Suppressor macrophage treated with lipopolysaccharide for 4 hours (primary cell): ENCODE results near the gene SUSD6.
"Not testable (repeated sequence)": the region's sequence is repeated elsewhere in the genome, so short reads cannot be mapped to it uniquely, and the experiment has no call there.

Source experiments
- DNase-seq: peaks from one replicate; pipeline ENCODE4 v3.0.0-alpha.2; 2020

The SUSD6 gene

GRCh38 chr14:69625299-69626131, 14.1 kb downstream of the SUSD6 start:
- peak; percentile 84 for DNase-seq

GRCh38 chr14:69626132-69626500, 14.7 kb downstream of the SUSD6 start:
- DNase-seq = no peak

GRCh38 chr14:69629225-69630127, 18.1 kb downstream of the SUSD6 start:
- no peak for DNase-seq

GRCh38 chr14:69630360-69630759, 19.0 kb downstream of the SUSD6 start:
- peak; percentile 67 for DNase-seq

- peak; percentile 68 for DNase-seq
Measured at GRCh38 chr14:69631509-69631908, 20.1 kb downstream of the SUSD6 start.

GRCh38 chr14:69632164-69632563, 20.8 kb downstream of the SUSD6 start:
- peak; percentile 91 for DNase-seq

- no peak for DNase-seq
Measured at GRCh38 chr14:69632593-69633151, 21.3 kb downstream of the SUSD6 start.

GRCh38 chr14:69633238-69633637, 21.8 kb downstream of the SUSD6 start:
- DNase-seq = no peak

- DNase-seq = no peak
Measured at GRCh38 chr14:69635981-69636639, 24.7 kb downstream of the SUSD6 start.

- no peak for DNase-seq
Measured at GRCh38 chr14:69636718-69637480, 25.5 kb downstream of the SUSD6 start.

- DNase-seq = peak; percentile 72
Measured at GRCh38 chr14:69637503-69638031, 26.2 kb downstream of the SUSD6 start.

- no peak for DNase-seq
Measured at GRCh38 chr14:69640931-69641330, 29.5 kb downstream of the SUSD6 start.

GRCh38 chr14:69642212-69642793, 30.9 kb downstream of the SUSD6 start:
- peak; percentile 69 for DNase-seq

GRCh38 chr14:69643430-69644200, 32.2 kb downstream of the SUSD6 start:
- DNase-seq = peak; percentile 65

- DNase-seq = no peak
Measured at GRCh38 chr14:69644814-69645213, 33.4 kb downstream of the SUSD6 start.

GRCh38 chr14:69647213-69647612, 35.8 kb downstream of the SUSD6 start:
- no peak for DNase-seq

- not testable (repeated sequence) for DNase-seq
Measured at GRCh38 chr14:69647642-69648041, 36.2 kb downstream of the SUSD6 start.

- DNase-seq = no peak
Measured at GRCh38 chr14:69648480-69649451, 37.4 kb downstream of the SUSD6 start.

GRCh38 chr14:69650948-69651369, 39.6 kb downstream of the SUSD6 start:
- DNase-seq = no peak
